HG03135 (cell line): ENCODE results near the gene MCM3AP.
"Not testable (repeated sequence)": the region's sequence is repeated elsewhere in the genome, so short reads cannot be mapped to it uniquely, and the experiment has no call there.

Experiments used
- ATAC-seq: cut with Tn5 transposase; IDR thresholded peaks from one replicate; pipeline ENCODE4 v1.9.1; 2021; ENCODE audit warnings: mild to moderate bottlenecking, moderate library complexity; ENCODE audit not compliant: unreplicated experiment

The MCM3AP gene

DNA sequence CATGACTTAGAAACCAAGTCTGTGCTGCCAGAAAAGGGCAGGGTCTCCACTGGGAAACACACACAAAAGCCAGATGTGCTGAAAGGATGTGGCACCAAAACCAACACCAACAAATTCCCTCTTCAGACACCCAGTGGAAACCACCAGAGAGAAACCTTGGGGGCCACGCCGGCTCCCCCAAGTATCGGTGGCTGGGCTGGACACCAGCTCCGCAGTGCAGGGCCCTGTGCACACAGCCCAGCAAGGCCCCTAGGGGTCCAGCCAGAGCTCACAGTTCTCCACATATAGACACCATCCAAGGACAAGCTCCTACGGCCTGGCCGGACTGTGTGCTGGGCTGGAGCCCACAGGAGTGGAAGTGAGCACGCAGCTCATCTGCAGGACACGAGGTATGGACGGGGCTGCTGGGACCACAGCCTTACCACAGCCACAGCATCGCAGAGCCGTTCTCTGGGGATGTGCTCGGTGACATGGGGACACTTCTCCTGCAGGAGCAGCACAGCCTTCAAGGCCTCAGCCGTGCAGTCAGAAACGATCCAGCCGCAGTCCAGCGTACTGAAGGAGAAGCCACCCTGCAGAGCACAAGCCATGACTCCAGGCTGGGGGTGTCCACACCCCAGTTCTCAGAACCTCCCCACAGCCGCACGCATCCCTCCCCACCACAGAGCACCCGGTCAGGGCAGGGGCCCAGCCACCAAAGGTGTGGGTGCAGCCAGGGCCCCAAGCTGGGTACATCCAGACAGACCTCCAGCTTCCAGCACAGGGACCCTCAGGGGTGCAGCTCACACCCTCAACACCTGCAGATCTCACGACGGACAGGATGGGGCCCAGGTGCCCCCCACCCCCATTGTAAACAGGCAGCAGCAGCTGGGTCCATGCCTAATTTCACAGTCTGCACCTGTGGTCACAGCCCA, 78.1 kb downstream of the MCM3AP start:
- no peak for ATAC-seq

DNA sequence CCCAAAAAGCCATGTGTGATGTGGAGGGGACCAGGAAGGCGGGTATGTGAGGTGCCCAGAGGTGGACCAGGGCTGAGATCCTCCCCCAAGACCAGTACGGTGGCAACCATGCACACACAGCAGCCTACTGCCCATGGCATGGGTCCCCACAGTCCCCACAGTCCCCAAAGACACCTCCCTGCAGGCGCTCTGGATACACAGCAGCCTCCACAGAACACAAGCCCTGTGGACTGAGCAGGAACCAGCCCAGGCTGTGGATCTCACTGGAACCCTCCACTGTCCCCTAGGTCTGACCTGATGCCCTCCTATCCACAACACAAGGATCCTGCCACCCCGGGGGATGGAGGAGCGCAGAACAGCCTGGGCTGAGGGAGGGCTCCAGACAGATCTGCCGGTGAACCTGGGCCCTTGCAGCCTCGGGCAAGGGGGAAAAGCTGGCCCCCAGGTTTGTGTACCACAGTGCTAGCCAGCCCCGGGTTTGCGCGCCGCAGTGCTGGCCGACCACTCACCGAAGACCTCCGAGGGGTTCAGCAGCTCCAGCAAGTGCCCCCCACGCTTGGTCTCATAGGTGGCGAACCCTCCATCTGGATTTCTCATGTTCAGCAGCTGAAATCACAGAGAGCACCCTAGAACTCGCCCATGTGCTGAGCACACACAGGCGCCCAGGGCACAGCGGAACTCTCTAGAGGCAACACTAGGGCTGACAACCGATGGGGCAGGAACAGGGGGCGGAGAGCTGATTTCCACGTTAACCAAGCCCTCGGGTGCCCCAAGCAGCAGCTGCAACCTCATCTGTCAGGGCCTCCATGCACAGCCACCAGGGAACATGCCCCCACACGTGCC, 79.0 kb downstream of the MCM3AP start:
- ATAC-seq: no peak

DNA sequence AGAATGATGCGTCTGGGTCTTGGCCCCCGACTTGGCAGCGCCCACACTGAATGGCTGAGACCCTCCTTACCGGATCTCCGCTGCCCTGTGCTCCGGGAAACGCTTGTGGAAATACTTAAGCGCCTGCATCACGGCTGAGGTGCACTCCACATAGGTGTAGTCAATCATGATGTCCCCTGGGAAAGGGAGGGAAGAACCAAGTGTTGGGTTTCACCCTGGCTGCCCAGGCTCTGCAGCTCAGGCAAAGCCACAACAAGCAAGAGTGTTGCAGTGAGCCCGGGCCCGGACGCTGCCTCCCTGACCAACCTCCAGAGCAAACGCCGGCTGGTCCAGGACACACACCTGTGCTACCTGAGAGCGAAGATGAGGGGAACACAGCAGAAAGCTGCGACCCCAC, 79.6 kb downstream of the MCM3AP start:
- no peak for ATAC-seq

DNA sequence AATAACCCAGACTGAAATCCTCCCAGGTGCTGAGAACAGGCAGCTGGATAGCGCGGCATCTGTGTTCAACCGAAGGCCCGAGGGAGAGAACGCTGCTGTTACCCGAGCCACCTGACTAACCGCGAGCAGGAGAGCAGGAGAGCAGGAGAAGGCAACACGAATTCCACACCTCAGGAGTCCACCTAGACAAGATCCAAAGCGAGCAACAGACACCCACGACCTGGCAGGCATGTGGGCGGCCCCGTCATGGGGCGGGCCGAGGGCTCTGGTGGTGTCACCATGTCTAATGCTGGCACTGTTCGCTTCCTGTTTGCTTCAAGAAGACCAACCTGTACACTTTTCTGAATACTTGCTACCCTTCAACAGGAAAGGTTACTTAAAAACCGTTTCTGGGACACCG, 80.2 kb downstream of the MCM3AP start:
- no peak for ATAC-seq

DNA sequence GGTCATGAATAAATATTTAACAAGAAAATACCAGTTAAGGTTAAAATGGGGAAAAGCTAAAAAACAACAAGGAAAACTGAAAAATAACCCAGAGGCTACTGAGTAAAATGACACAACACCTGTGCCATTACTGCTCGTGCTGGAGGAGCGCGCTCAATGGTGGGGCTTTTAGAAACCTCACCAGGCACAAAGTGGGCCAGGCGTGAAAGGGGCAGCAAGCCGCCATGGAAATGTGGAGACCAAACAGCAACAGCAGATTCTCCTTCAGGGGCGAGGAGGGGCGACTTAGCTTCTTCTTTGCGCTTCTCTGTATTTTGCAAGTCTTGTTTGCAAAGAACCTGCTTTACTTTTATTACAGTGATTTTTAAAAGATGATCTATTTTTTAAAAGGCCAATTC, 82.2 kb downstream of the MCM3AP start:
- no peak for ATAC-seq

DNA sequence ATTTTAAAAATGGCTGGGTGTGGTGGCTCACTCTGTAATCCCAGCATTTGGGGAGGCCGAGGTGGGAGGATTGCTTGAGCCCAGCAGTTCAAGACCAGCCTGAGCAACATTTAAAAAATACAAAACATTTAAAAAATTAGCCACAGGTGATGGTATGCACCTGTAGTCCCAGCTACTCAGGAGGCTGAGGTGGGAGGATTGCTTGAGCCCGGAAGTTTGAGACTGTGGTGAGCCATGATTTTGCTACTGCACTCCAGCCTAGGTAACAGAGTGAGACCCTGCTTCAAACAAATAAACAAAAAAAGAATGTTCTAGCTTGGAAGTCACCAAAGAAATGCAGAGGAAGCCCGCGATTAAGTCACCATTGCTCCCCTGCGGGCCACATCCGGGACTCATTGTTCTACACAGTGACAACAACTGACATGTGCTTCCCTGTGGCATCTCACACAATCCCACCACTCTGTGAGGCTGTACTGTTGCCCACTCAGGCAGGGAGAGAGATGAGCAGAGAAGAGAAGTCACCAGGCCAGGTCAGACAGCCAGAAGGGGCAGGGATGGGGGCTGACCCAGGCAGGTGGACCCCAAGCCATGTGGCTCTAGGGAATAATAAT, 82.7 kb downstream of the MCM3AP start:
- no peak for ATAC-seq

DNA sequence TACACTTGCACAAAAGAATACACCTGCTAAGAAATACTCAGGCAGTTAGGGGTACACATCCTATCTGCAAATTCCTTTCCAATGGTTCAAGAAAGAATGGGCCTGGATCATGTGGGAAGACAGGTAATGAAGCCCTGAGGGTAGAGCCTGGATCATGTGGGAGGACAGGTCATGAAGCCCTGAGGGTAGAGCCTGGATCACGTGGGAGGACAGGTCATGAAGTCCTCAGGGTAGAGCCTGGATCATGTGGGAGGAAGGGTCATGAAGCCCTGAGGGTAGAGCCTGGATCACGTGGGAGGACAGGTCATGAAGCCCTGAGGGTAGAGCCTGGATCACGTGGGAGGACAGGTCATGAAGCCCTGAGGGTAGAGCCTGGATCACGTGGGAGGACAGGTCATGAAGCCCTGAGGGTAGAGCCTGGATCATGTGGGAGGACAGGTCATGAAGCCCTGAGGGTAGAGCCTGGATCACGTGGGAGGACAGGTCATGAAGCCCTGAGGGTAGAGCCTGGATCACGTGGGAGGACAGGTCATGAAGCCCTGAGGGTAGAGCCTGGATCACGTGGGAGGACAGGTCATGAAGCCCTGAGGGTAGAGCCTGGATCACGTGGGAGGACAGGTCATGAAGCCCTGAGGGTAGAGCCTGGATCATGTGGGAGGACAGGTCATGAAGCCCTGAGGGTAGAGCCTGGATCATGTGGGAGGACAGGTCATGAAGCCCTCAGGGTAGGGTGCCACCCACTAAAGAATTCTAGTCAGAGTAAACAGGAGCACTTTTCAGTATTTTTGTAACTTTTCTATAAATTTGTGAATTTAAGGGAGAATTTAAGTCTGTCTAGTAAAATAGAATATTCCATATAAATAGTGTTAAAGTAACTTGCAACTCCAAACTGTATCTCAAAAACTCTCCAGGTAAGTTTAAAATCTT, 84.3 kb downstream of the MCM3AP start:
- ATAC-seq: not testable (repeated sequence)

DNA sequence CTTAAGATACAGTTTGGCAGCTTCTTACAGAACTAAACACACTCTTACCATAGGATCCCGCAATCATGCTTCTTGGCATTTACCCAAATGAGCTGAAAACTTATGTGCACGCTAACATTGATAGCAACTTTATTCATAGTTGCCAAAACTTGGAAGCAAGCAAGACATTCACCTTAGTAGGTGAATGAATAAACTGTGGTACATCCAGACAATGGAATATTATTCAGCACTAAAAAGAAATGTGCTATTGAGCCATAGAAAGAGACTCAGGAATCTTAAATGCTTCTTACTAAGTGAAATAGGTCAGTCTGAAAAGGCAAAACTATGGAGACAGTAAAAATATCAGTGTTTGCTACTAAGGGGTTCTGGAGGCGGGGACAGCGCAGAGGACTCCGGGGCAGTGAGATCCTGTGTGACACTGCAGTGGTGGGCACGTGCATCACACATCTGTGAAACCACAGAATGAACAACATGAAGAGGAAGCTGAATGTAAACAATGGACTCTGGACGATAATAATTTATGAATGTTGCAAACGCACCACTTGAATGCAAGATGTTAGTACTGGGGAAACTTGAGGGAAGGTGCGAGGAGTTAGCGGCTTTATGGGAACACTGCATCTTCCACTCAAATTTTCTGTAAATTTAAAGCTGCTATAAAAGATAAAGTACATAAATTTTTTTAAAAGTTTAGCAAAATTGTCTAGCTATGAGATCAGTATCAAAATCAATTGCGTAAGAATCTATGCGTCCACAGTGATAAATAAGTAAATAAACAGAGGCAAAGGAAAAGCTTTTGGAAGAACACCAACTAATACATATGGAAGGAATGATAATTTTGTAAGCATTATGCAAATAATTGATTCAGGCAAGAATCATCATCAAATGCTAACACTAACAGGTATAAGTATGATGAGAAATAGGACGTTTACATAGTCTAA, 85.7 kb downstream of the MCM3AP start:
- no peak for ATAC-seq

DNA sequence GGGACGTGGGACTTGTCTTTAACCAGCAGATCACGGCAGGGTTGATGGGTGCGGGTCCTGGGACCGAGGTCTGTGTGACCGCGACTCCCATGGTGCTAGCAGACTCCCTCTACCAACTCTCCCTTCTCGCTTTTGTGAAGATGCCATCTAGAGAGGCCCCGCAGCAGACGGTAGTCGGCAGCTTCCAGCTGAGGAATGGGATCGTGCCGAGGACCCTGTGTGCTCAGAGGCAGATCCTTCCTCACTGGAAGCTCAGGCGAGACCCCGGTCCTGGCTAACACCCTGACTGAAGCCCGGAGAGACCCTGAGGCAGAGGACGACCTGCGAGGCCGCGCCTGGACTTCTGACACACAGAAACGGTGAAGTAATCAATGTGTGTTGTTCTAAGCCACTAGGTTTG, 88.7 kb downstream of the MCM3AP start:
- ATAC-seq: no peak

DNA sequence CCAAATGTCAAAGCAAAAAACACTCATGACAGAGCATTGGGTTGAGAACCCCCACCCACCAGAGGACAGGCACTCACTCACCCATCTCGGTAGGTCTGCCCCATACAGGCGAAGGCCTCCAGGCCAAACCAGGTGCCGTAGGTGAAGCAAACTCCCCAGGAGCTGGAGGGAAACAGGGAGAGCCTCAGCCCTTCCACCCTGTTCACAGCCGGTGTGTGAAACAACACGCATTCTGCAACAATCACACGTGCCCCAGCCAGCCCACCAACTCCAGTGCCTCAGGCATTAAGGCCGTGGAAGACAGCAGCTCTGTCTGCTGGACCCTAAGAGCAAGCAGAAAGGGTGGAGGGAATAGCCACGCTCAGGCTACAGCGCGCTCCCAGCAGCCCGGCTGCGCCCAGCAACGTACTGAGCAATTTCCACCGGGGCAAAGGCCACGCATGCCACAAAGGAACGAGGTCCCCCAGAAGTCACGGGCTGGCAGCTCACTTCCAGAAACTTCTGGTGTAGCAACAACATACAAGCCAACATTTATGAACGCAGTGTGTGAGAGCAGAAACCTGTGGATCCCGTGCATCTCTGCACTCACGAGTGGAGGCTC, 89.7 kb downstream of the MCM3AP start:
- no peak for ATAC-seq

DNA sequence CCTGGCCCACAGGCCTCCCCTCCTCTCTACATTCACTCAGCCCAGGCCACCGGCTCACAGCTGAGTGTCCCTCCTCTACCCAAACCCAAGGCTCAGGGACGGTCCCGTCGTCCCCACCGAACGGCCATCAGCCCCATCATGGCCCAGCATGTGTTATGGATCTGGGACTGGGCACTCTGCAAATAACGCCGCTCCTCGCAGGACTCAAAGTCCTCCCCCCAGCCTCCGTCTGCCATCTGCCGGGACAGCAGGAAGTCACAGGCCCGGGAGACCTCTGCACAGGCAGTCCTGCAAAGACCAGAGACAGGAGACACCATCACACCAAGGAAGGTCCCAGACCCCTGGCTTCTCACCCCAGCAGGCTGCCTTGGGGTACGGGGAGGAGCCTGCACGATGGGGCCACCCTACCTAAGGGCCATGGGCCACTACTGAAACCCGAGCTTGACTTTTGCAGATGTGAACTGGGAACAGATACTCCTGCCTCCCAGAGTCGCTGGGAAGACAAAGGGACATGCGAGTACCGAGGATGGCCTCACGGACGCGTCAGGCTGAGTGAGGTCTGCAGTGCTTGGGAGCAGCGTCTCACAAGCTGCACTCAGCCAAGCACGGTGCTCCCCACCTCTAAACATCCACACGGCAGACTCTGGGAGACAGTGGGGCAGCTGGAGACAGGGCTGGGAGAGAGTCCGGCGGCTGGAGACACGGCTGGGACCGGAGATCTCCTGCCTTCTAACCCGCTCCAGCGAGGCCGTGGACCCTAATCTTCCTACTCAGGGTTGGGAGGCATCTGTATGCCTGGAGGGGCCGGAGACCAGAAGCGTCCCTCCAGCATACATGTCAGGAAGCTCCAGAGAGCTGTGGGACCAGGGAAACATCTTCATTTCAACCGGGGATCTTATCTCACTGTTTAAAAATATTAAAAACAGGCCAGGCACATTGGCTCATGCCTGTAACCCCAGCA, 90.8 kb downstream of the MCM3AP start:
- no peak for ATAC-seq

DNA sequence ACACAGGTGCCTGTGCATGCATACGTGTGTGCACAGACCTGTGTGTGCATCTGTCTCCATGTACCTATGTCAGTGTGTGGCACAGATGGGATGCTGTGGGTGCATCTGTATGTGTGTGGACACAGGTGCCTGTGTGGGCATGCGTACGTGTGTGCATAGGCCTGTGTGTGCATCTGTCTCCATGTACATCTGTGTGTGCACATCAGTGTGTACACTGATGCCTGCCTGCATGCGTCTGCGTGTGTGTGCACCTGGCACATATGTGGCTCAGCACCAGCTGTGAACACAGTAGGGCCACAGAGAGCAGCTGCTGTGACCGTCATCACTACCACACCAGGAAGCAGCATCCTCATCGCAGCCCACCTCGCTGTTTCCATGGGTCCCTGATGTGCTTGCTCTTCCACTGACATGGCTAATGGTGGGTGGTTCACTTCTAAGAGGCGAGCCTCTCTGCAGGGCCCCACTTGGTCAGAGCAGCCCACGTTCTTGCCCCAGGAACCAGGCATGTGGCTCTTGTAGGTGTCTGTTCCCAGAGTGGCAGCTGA, 91.5 kb downstream of the MCM3AP start:
- no peak for ATAC-seq

DNA sequence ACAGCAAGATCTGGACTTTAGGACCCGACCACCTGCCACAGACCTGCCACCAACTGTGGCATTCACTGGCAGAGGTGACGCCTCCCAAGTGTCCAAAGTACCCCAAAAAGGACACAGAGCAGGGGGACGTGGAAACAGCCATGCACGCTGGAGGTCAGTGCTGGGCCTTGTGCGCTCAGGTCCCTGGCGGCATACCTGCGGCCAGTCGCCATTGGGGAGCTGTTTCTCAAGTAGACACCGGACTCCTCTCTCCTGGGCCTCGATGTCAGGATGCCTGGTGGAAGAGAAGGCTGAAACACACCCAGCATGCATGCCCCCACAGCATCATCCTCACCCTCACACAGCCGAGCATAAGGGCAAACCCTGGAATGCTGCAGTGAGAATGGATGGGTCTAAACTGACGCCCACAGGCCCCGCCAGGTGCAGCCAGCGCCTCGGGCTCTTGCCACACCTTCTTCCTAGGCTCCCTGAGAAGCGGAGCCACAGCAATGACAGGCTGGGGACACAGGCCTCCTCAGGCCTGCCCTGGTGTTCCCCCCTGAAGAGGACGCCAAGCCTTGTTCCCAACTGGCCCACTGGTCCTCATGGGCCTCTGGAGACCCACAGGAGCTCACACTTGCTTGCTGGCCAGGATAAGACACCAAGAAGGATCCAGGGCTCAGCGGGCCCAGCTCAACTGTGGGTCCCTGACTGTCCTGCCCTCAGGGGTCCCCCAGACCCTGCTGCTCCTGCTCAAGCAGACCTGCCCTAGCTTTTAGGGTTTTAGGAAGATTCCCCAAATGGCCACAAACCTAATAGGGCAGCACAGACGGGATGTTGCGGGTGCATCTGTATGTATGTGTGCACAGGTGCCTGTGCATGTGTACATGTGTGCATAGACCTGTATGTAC, 93.5 kb downstream of the MCM3AP start:
- ATAC-seq: no peak

DNA sequence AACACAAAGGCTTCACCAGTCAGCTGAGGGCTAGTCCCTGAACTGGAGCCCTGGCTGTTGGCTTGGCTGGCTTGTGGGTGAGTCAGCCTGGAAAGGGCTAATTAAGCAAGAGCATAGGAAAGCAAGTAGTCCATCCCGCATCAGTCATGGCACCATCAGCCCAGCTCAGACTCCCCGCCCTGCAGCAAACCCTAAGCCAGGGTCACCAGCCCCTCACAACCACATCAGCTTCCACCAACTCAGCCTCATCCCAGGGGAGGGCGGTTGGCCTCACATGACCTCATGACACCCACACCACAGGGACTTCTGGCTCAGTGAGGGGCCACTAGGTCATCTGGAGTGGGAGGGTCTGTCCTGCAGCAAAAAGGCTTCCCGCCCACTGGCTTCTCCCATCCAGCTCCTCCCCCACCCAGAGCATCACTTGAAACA, 94.1 kb downstream of the MCM3AP start:
- ATAC-seq: no peak

DNA sequence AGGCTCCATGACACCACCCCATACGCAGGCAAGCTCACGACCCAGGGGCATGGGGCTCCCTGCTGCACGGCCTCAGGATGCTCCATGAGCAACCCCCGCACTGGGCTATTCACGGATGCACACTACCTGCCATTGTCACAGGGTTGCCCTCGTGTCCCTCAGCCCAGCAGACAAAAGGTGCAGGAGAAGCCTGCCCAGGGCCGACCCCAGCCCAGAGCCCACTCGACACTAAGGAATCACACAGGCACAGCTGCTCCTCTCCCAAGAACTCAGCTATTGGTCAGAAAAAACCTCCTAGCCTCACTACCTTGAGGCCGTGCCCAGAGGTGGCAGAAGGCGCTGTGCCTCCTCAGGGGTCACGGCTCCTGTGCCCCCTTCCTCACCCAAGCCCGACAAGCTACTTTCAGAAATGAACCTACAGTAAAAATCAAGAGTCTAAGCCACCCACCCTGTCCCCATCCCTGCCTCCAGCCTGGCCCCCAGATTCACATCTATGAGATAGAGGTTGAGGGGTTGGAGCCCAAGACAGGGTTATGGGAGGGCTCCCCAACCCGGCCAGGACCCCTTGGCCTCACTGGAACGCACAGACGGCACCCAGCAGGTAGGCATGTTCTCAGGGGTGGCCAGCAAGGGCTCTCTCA, 94.8 kb downstream of the MCM3AP start:
- no peak for ATAC-seq

DNA sequence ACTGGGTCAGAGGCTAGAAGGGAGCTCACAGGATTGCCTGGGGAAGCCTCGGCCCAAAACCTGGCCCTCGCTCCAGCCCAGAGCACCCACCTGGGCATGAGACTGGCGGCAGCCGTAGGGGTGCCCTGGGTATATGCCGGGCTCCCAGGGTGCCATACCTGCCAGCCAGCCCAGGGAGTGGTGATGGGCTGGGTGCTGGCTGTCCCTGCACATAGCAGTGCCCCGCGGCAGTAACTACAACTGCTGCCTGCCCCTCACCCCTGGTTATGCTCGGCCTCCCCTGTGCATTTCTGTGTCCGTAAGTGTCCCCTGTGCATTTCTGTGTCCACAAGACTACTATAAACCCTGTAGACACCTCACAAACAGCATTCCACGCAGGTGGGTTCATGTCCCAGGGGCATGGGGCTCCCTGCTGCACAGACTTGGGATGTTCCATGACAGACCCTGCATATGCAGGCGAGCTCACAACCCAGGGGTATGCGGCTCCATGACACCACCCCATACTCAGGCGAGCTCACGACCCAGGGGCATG, 95.4 kb downstream of the MCM3AP start:
- no peak for ATAC-seq
